IMR-90 (cell line): ENCODE measurements around the gene CDK6.

ENCODE experiments used
- FOS ChIP-seq: fragments of 150-350 bp; IDR thresholded peaks from 2 replicates; pipeline ENCODE4 v1.6.1; 2016; ENCODE audit warnings: low read depth, low read length
- MAZ ChIP-seq: IDR thresholded peaks from 2 replicates; pipeline ENCODE4 v1.6.1; 2012; ENCODE audit warnings: low read depth, mild to moderate bottlenecking, low read length, improper control_type of control experiment, moderate library complexity, borderline replicate concordance
- POLR2A ChIP-seq: IDR thresholded peaks from 2 replicates; pipeline ENCODE4 v1.6.1; 2012; ENCODE audit warnings: mild to moderate bottlenecking, low read depth, low read length
- SMC3 ChIP-seq: fragments of 150-350 bp; IDR thresholded peaks from 2 replicates; pipeline ENCODE4 v1.6.1; 2016; ENCODE audit warnings: low read depth, mild to moderate bottlenecking, antibody characterized with exemption, low read length, moderate library complexity
- TF ChIP-seq, protein P1 (sequence below): conservative IDR thresholded peaks from 2 replicates; pipeline ENCODE4 v1.5.1; 2012; ENCODE audit warnings: mild to moderate bottlenecking, low read depth, low read length, improper control_type of control experiment
- TF ChIP-seq, protein P2 (sequence below): fragments of 150-350 bp; IDR thresholded peaks from 2 replicates; pipeline ENCODE4 v1.6.1; 2016; ENCODE audit warnings: low read depth, mild to moderate bottlenecking, low read length, moderate library complexity, borderline replicate concordance

DNA sequence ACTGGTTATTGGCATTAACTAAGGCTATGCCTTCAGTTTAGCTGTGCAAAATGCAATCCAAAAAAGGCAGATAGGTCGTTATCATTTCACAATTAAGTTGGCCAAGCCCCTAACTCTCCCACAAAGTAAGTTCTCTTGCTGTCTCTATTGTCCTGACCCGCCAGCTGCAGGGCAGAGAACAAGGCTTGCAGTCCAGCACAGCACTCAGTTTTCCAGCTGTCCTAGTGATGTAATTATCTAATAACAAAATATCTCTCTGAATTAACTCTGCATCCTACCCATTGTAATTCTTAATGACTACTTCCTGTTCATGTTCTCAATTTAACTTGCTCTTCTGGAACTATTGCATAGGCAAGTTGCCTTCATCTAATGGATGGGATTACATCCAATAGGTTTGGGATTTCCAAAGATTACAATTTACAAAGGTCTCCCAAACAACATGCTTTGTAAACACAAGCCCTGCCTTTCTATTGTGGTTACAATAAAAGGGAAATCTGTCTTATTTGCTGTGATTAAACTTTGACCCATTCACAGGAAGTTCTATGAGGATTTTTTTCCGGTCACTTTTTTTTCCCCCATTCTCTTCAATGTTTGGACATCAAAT lies 55.2 kb downstream of the CDK6 start:
- no peak for TF ChIP-seq POLR2A
- TF ChIP-seq MAZ: no peak
- no peak for TF ChIP-seq FOS
- TF ChIP-seq, protein P1, sequence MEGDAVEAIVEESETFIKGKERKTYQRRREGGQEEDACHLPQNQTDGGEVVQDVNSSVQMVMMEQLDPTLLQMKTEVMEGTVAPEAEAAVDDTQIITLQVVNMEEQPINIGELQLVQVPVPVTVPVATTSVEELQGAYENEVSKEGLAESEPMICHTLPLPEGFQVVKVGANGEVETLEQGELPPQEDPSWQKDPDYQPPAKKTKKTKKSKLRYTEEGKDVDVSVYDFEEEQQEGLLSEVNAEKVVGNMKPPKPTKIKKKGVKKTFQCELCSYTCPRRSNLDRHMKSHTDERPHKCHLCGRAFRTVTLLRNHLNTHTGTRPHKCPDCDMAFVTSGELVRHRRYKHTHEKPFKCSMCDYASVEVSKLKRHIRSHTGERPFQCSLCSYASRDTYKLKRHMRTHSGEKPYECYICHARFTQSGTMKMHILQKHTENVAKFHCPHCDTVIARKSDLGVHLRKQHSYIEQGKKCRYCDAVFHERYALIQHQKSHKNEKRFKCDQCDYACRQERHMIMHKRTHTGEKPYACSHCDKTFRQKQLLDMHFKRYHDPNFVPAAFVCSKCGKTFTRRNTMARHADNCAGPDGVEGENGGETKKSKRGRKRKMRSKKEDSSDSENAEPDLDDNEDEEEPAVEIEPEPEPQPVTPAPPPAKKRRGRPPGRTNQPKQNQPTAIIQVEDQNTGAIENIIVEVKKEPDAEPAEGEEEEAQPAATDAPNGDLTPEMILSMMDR: no peak
- TF ChIP-seq, protein P2, sequence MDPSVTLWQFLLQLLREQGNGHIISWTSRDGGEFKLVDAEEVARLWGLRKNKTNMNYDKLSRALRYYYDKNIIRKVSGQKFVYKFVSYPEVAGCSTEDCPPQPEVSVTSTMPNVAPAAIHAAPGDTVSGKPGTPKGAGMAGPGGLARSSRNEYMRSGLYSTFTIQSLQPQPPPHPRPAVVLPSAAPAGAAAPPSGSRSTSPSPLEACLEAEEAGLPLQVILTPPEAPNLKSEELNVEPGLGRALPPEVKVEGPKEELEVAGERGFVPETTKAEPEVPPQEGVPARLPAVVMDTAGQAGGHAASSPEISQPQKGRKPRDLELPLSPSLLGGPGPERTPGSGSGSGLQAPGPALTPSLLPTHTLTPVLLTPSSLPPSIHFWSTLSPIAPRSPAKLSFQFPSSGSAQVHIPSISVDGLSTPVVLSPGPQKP: no peak
- no peak for TF ChIP-seq SMC3
